ENCODE measurements around the gene RPL32. TPM values are rescaled to one million over a fixed set of nuclear protein-coding genes. Genes with fewer than 3 reads are reported as not detected.

Gene RPL32
- total RNA-seq, 1 experiment from 2014 or later: 794 TPM

- ChIA-PET POLR2A (no interaction called here), CTCF (interaction anchor here (0.5 to 0.6 kb wide), 2 partner anchors 44 to 721 kb away, joined by 3 to 9 read pairs; no protein-coding TSS in a partner anchor)
- Histone ChIP-seq H3K4me3 (ENCODE audit: low read depth in 2 of 2, low read length in 2 of 2) (no peak overlapping the region), H3K9me3 (ENCODE audit: control insufficient read depth, insufficient read depth, low read depth, low read length) (no peaks in the 10 kb centered on the region), H3K27ac (ENCODE audit: low read length) (no peak overlapping the region), H3K4me1 (ENCODE audit: control insufficient read depth, insufficient read depth, low read length) (peaks cover 4% of the 10 kb centered on the region; the same call in 1 of the 2 replicates), H3K36me3 (ENCODE audit: control insufficient read depth, insufficient read depth, low read length) (no peaks in the 10 kb centered on the region), H3K27me3 (ENCODE audit: control insufficient read depth, insufficient read depth, low read length) (no peaks in the 10 kb centered on the region)
- in situ Hi-C loops (cut with HindIII; ENCODE audit: low pct_unique_long_range_greater_than_20kb, low sequenced_read_pairs) (no loop called here), intact Hi-C loops (cut with micrococcal nuclease; ENCODE audit: unreplicated experiment) (no loop called here)
- DNase-seq (ENCODE audit: low read depth, low spot score) (no peak), ATAC-seq (no peak)
- BruUV-seq (replicated peaks): no TSS peak
- TF ChIP-seq TCF7L2 (IDR thresholded peaks at IDR 0.05; ENCODE audit: low read depth, low read length) (no peak), REST (IDR thresholded peaks at IDR 0.05; ENCODE audit: insufficient read depth in 1 of 2, low read depth in 2 of 2, low read length in 1 of 2) (no peak), POLR2AphosphoS5 (IDR thresholded peaks at IDR 0.05; ENCODE audit: low read depth, low read length) (no peak), SIN3A (IDR thresholded peaks at IDR 0.05; ENCODE audit: borderline replicate concordance, insufficient read depth, low read depth, low read length) (no peak), CTCF (IDR thresholded peaks at IDR 0.05) (no peak)
These were observed 34.3 kb downstream of the RPL32 start for GRCh38 chr3:12807066-12807465.

- CTCF ChIA-PET: no interaction called here
- Histone ChIP-seq H3K4me1 (ENCODE audit: control insufficient read depth, insufficient read depth, low read length) (no peaks in the 10 kb centered on the region), H3K9me3 (ENCODE audit: control insufficient read depth, insufficient read depth, low read depth, low read length) (no peaks in the 10 kb centered on the region), H3K27ac (ENCODE audit: low read length) (no peak overlapping the region), H3K36me3 (ENCODE audit: control insufficient read depth, insufficient read depth, low read length) (no peaks in the 10 kb centered on the region), H3K27me3 (ENCODE audit: control insufficient read depth, insufficient read depth, low read length) (no peaks in the 10 kb centered on the region), H3K4me3 (ENCODE audit: low read depth in 2 of 2, low read length in 2 of 2) (no peak overlapping the region)
- POLR2A ChIA-PET: interaction anchor here (0.7 kb wide), 1 partner anchor 258 kb away, joined by 3 read pairs; the partner anchor contains the start of gene MKRN2OS
- ATAC-seq (no peak), DNase-seq (ENCODE audit: low read depth, low spot score) (no peak)
- in situ Hi-C loops (cut with HindIII; ENCODE audit: low pct_unique_long_range_greater_than_20kb, low sequenced_read_pairs) (no loop called here), intact Hi-C loops (cut with micrococcal nuclease; ENCODE audit: unreplicated experiment) (no loop called here)
- TF ChIP-seq REST (IDR thresholded peaks at IDR 0.05; ENCODE audit: insufficient read depth in 1 of 2, low read depth in 2 of 2, low read length in 1 of 2): no peak
- no peak for TF ChIP-seq CTCF (IDR thresholded peaks at IDR 0.05)
- TF ChIP-seq TCF7L2 (IDR thresholded peaks at IDR 0.05; ENCODE audit: low read depth, low read length): no peak
- TF ChIP-seq SIN3A (IDR thresholded peaks at IDR 0.05; ENCODE audit: borderline replicate concordance, insufficient read depth, low read depth, low read length): no peak
- no TSS peak for BruUV-seq (replicated peaks)
These were observed 38.0 kb downstream of the RPL32 start for GRCh38 chr3:12803371-12803770.

Measured in Panc1 (cell line).